T-cell (primary cell): ENCODE data around the gene PLET1. TPM values are rescaled to one million over a fixed set of nuclear protein-coding genes. Genes with fewer than 3 reads are reported as not detected.

Experiments used
- ATAC-seq, 4 experiments: fragments of 200-7000 bp in 3 of 4; fragments of 150-1000 bp in 1 of 4; cut with Tn5 transposase; replicated peaks in 1 of 4; 1 replicate in 3 of 4; 2 replicates in 1 of 4; pipeline ENCODE4 v1.10.0; 2021; ENCODE audit warnings: moderate library complexity in 3 of 4, mild to moderate bottlenecking in 2 of 4, moderate number of reproducible peaks in 1 of 4
- CTCF ChIA-PET, 2 donors: fragments of 300-600 bp; sonication (Branson Sonifier 250); formaldehyde crosslinking; loops; one replicate each; lab custom pipeline; 2022; ENCODE audit warnings: antibody characterized with exemption in 2 of 2; lab: Charles Lee
- POLR2A ChIA-PET, 2 donors: fragments of 300-600 bp; sonication (Branson Sonifier 250); formaldehyde crosslinking; loops; one replicate each; lab custom pipeline; 2022; ENCODE audit warnings: antibody characterized with exemption in 2 of 2; lab: Charles Lee
- DNase-seq, 35 experiments: peaks; one replicate each; pipeline versions ENCODE4 v3.0.0 to v3.0.0-alpha.2; 2013 to 2023
- H3K27ac ChIP-seq: one replicate; pipeline ENCODE4 v1.5.1; 2013; ENCODE audit warnings: low read length
- H3K27me3 ChIP-seq, 2 experiments: replicated peaks in 1 of 2; 1 replicate in 1 of 2; 2 replicates in 1 of 2; pipeline versions ENCODE4 v1.6.1 to v1.7.0; 2013; ENCODE audit warnings: low read length in 1 of 2, mixed read lengths in 1 of 2; ENCODE audit not compliant: control insufficient read depth in 2 of 2, insufficient read depth in 2 of 2; ENCODE audit errors: extremely low read depth in 1 of 2
- H3K36me3 ChIP-seq, 2 donors: 1 replicate in 1 of 2; 2 replicates in 1 of 2; pipeline versions ENCODE4 v1.6.1 to v1.7.0; 2013; ENCODE audit warnings: low read length in 1 of 2; ENCODE audit not compliant: control insufficient read depth in 2 of 2, insufficient read depth in 1 of 2; ENCODE audit errors: extremely low read depth in 1 of 2
- H3K4me1 ChIP-seq, 2 experiments: 1 replicate in 1 of 2; 2 replicates in 1 of 2; pipeline versions ENCODE4 v1.6.1 to v1.7.0; 2013; ENCODE audit warnings: low read length in 2 of 2, mixed read lengths in 1 of 2; ENCODE audit not compliant: insufficient read depth in 2 of 2, control insufficient read depth in 1 of 2; ENCODE audit errors: extremely low read depth in 1 of 2
- H3K4me3 ChIP-seq, 2 donors: 1 replicate in 1 of 2; 2 replicates in 1 of 2; pipeline versions ENCODE4 v1.5.1 to v1.7.0; 2013; ENCODE audit warnings: mild to moderate bottlenecking in 2 of 2, low read length in 1 of 2, moderate library complexity in 1 of 2; ENCODE audit not compliant: control insufficient read depth in 1 of 2; ENCODE audit errors: extremely low read depth in 1 of 2
- H3K9me3 ChIP-seq: 2 replicates; pipeline ENCODE4 v1.7.0; 2013
- H3K27ac Mint-ChIP-seq, 2 donors: one replicate each; pipeline ENCODE4 v1.8.0; 2020 to 2021; ENCODE audit warnings: mild to moderate bottlenecking in 2 of 2, mixed read lengths in 2 of 2
- H3K27me3 Mint-ChIP-seq, 2 donors: one replicate each; pipeline ENCODE4 v1.8.0; 2021 to 2022; ENCODE audit warnings: mixed read lengths in 2 of 2
- H3K36me3 Mint-ChIP-seq: one replicate; pipeline ENCODE4 v1.8.0; 2021; ENCODE audit warnings: mixed read lengths
- H3K4me1 Mint-ChIP-seq, 3 donors: one replicate each; pipeline ENCODE4 v1.8.0; 2020 to 2022; ENCODE audit warnings: mixed read lengths in 3 of 3, mild to moderate bottlenecking in 1 of 3
- H3K4me3 Mint-ChIP-seq, 3 donors: one replicate each; pipeline ENCODE4 v1.8.0; 2020 to 2022; ENCODE audit warnings: mild to moderate bottlenecking in 3 of 3, mixed read lengths in 3 of 3, moderate library complexity in 3 of 3
- H3K9me3 Mint-ChIP-seq, 3 donors: one replicate each; pipeline ENCODE4 v1.8.0; 2020 to 2022; ENCODE audit warnings: mixed read lengths in 3 of 3
- WGBS: methylation state at CpG from one replicate; pipeline ENCODE4 v1.1.5; 2013; ENCODE audit warnings: missing lambda C conversion rate; ENCODE audit not compliant: insufficient coverage; 5-methylcytosine and 5-hydroxymethylcytosine counted together
- total RNA-seq, 35 experiments: library from RNA in 6 of 35; stranded (reverse) in 6 of 35; fragments of 120-200 nt in 1 of 35; gene quantifications; one replicate each; pipeline versions ENCODE4 v1.2.1 to v1.2.4 and lab custom pipeline; 2013 to 2026

The PLET1 gene
- total RNA-seq, 5 donors from 2014 or later (not counting 1 experiment from before 2014, with no cell fraction given): not detected

DNA sequence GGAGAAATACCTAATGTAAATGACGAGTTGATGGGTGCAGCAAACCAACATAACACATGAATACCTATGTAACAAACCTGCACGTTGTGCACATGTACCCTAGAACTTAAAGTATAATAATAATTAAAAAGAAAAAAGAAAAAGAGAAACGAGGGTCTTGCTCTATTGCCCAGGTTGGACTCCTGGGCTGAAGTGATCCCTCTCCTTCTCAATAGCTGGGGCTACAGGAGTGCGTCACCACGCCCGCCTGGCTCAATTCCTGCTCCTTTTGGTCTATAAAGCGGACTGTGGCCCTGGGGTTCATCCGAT is 35.0 kb downstream of the PLET1 start:
- POLR2A ChIA-PET: no interaction called here
- H3K27me3 Mint-ChIP-seq: no peaks in the 10 kb centered on the region
- peaks cover 22% of the 10 kb centered on the region for H3K36me3 Mint-ChIP-seq
- Histone ChIP-seq H3K36me3 (peaks cover 3 to 12% of the 10 kb centered on the region in 2 donors), H3K4me3 (peak overlapping the region; percentile 95), H3K4me1 (peaks cover 13 to 17% of the 10 kb centered on the region in 2 experiments), H3K27ac (peak overlapping the region; percentile 99), H3K9me3 (no peaks in the 10 kb centered on the region), H3K27me3 (peaks cover 0 to 4% of the 10 kb centered on the region in 2 experiments)
- ATAC-seq (no peak), DNase-seq (no peak)
- peak overlapping the region; percentile 96 to 97 for H3K27ac Mint-ChIP-seq
- peak overlapping the region; percentile 87 to 89 (median 89) for H3K4me3 Mint-ChIP-seq
- H3K4me1 Mint-ChIP-seq: peaks cover 16 to 33% (median 30%) of the 10 kb centered on the region in 3 donors
- 0% methylated on average over 1 of the region's 8 CpGs for WGBS
- CTCF ChIA-PET: interaction anchor here in 1 of 2 donors (0.9 kb wide), 1 partner anchor 54 kb away, joined by 12 read pairs; no protein-coding TSS in a partner anchor
- no peaks in the 10 kb centered on the region for H3K9me3 Mint-ChIP-seq

GRCh38 chr11:112223754-112224532 is 36.7 kb downstream of the PLET1 start:
- no peaks in the 10 kb centered on the region for H3K9me3 ChIP-seq
- no peaks in the 10 kb centered on the region for H3K36me3 ChIP-seq
- ChIA-PET POLR2A (no interaction called here), CTCF (interaction anchor here (0.7 to 7.6 kb wide), 5 partner anchors 17 to 64 kb away, joined by 3 to 121 read pairs (median 5); no protein-coding TSS in a partner anchor)
- Mint-ChIP-seq H3K36me3 (peaks cover 10% of the 10 kb centered on the region), H3K27ac (no peak overlapping the region), H3K4me1 (peaks cover 16 to 33% (median 28%) of the 10 kb centered on the region in 3 donors), H3K27me3 (no peaks in the 10 kb centered on the region), H3K4me3 (peak overlapping the region in 1 of 3 donors; percentile 87), H3K9me3 (no peaks in the 10 kb centered on the region)
- DNase-seq (no peak), ATAC-seq (no peak)
- H3K4me1 ChIP-seq: peaks cover 13 to 22% of the 10 kb centered on the region in 2 experiments
- no peak overlapping the region for H3K27ac ChIP-seq
- peaks cover 0 to 4% of the 10 kb centered on the region in 2 experiments for H3K27me3 ChIP-seq
- no CpG with 5 or more reads among the region's 5 CpGs for WGBS
- H3K4me3 ChIP-seq: no peak overlapping the region

- H3K4me1 Mint-ChIP-seq: peaks cover 13 to 26% (median 20%) of the 10 kb centered on the region in 3 donors
- Histone ChIP-seq H3K36me3 (no peaks in the 10 kb centered on the region), H3K4me3 (no peak overlapping the region), H3K9me3 (no peaks in the 10 kb centered on the region), H3K4me1 (peaks cover 13 to 22% of the 10 kb centered on the region in 2 experiments), H3K27me3 (peaks cover 0 to 4% of the 10 kb centered on the region in 2 experiments), H3K27ac (no peak overlapping the region)
- DNase-seq (no peak), ATAC-seq (no peak)
- CTCF ChIA-PET: interaction anchor here (0.6 to 7.6 kb wide), 5 partner anchors 56 to 840 kb away, joined by 3 to 121 read pairs (median 5); no protein-coding TSS in a partner anchor
- POLR2A ChIA-PET: no interaction called here
- no peak overlapping the region for H3K4me3 Mint-ChIP-seq
- H3K27ac Mint-ChIP-seq: no peak overlapping the region
- H3K27me3 Mint-ChIP-seq: no peaks in the 10 kb centered on the region
- no CpG with 5 or more reads among the region's 1 CpG for WGBS
- H3K36me3 Mint-ChIP-seq: peaks cover 2% of the 10 kb centered on the region
- no peaks in the 10 kb centered on the region for H3K9me3 Mint-ChIP-seq
Measured at GRCh38 chr11:112223121-112223520, 37.5 kb downstream of the PLET1 start.

DNA sequence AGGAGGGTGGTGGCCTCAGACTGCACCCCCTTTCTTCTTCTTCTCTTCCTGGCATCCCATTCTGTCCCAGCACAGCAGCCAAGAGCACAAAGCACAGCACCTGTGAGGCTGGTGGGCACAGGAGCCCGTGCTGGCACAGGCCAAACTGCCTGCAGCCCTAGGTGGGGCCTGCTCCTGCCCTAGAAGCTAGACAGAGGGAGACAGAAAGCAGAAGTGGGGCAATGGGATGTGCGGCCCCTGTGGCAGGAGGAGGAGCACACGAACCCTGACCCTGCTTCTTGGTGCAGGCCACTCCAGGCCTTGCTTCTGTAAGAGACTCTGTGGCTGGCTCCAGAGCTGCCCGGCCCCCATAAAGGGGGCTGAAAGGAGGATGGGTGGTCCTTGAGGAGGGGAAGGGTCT is 38.4 kb downstream of the PLET1 start:
- 92% methylated on average over 3 of the region's 4 CpGs for WGBS
- no peak for ATAC-seq
- Histone ChIP-seq H3K27ac (no peak overlapping the region), H3K36me3 (no peaks in the 10 kb centered on the region), H3K9me3 (no peaks in the 10 kb centered on the region), H3K4me3 (no peak overlapping the region), H3K27me3 (peaks cover 0 to 4% of the 10 kb centered on the region in 2 experiments), H3K4me1 (peaks cover 7 to 19% of the 10 kb centered on the region in 2 experiments)
- ChIA-PET CTCF (interaction anchor here (7.5 to 7.6 kb wide), 2 partner anchors 57 to 59 kb away, joined by 94 to 121 read pairs; no protein-coding TSS in a partner anchor), POLR2A (interaction anchor here in 1 of 2 donors (0.6 kb wide), 1 partner anchor 12 kb away, joined by 3 read pairs; no protein-coding TSS in a partner anchor)
- Mint-ChIP-seq H3K27me3 (no peaks in the 10 kb centered on the region), H3K4me3 (no peak overlapping the region), H3K36me3 (no peaks in the 10 kb centered on the region), H3K27ac (no peak overlapping the region), H3K9me3 (no peaks in the 10 kb centered on the region), H3K4me1 (peaks cover 5 to 17% (median 12%) of the 10 kb centered on the region in 3 donors)
- DNase-seq: no peak

- H3K27me3 Mint-ChIP-seq: no peaks in the 10 kb centered on the region
- no CpG with 5 or more reads among the region's 3 CpGs for WGBS
- DNase-seq (no peak), ATAC-seq (no peak)
- no peak overlapping the region for H3K4me3 ChIP-seq
- H3K36me3 ChIP-seq: no peaks in the 10 kb centered on the region
- H3K9me3 Mint-ChIP-seq: no peaks in the 10 kb centered on the region
- peaks cover 3 to 10% of the 10 kb centered on the region in 2 experiments for H3K4me1 ChIP-seq
- H3K27ac ChIP-seq: no peak overlapping the region
- no peaks in the 10 kb centered on the region for H3K36me3 Mint-ChIP-seq
- peaks cover 0 to 10% (median 5%) of the 10 kb centered on the region in 3 donors for H3K4me1 Mint-ChIP-seq
- no peak overlapping the region for H3K27ac Mint-ChIP-seq
- CTCF ChIA-PET: interaction anchor here (0.6 to 7.6 kb wide), 13 partner anchors 9 to 1069 kb away, joined by 3 to 121 read pairs (median 4); no protein-coding TSS in a partner anchor
- peaks cover 0 to 4% of the 10 kb centered on the region in 2 experiments for H3K27me3 ChIP-seq
- H3K4me3 Mint-ChIP-seq: no peak overlapping the region
- no peaks in the 10 kb centered on the region for H3K9me3 ChIP-seq
- POLR2A ChIA-PET: interaction anchor here in 1 of 2 donors (0.6 kb wide), 1 partner anchor 58 kb away, joined by 3 read pairs; no protein-coding TSS in a partner anchor
Measured at GRCh38 chr11:112221274-112221835, 39.3 kb downstream of the PLET1 start.
